Neural progenitor cell (in vitro differentiated cells): Measurements from ENCODE around the gene PPP5C.

Experiments used
- EZH2 ChIP-seq: fragments of 200-600 bp; sonication (generic); IDR thresholded peaks from 2 replicates; pipeline ENCODE4 v1.6.1; 2017; ENCODE audit warnings: antibody characterized with exemption, mild to moderate bottlenecking, moderate library complexity
- EZH2phosphoT487 ChIP-seq: fragments of 200-600 bp; sonication (generic); IDR thresholded peaks from 2 replicates; pipeline ENCODE4 v1.6.1; 2017; ENCODE audit warnings: antibody characterized with exemption
- TF ChIP-seq, protein P1 (sequence below): fragments of 200-600 bp; sonication (generic); IDR thresholded peaks from 2 replicates; pipeline ENCODE4 v1.5.1; 2017; ENCODE audit warnings: antibody characterized with exemption, mild to moderate bottlenecking

- TF ChIP-seq, protein P1, sequence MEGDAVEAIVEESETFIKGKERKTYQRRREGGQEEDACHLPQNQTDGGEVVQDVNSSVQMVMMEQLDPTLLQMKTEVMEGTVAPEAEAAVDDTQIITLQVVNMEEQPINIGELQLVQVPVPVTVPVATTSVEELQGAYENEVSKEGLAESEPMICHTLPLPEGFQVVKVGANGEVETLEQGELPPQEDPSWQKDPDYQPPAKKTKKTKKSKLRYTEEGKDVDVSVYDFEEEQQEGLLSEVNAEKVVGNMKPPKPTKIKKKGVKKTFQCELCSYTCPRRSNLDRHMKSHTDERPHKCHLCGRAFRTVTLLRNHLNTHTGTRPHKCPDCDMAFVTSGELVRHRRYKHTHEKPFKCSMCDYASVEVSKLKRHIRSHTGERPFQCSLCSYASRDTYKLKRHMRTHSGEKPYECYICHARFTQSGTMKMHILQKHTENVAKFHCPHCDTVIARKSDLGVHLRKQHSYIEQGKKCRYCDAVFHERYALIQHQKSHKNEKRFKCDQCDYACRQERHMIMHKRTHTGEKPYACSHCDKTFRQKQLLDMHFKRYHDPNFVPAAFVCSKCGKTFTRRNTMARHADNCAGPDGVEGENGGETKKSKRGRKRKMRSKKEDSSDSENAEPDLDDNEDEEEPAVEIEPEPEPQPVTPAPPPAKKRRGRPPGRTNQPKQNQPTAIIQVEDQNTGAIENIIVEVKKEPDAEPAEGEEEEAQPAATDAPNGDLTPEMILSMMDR: no peak
- TF ChIP-seq EZH2 (no peak), EZH2phosphoT487 (no peak)
These were observed 37.5 kb downstream of the PPP5C start for GRCh38 chr19:46384396-46384795.
